Mesendoderm (in vitro differentiated cells): Measurements from ENCODE around the gene CYSRT1.

ENCODE experiments used
- DNase-seq: peaks from one replicate; pipeline ENCODE4 v3.0.0; 2013
- H2AK5ac ChIP-seq: 2 replicates; pipeline ENCODE4 v1.6.1; 2013; ENCODE audit warnings: low read length, inconsistent platforms
- H2BK120ac ChIP-seq: 2 replicates; pipeline ENCODE4 v1.6.1; 2013; ENCODE audit warnings: low read depth, mild to moderate bottlenecking, low read length, moderate library complexity, mixed read lengths
- H2BK15ac ChIP-seq: replicated peaks from 2 replicates; pipeline ENCODE4 v1.6.1; 2013; ENCODE audit warnings: low read depth, mild to moderate bottlenecking, moderate library complexity
- H2BK5ac ChIP-seq: 2 replicates; pipeline ENCODE4 v1.6.1; 2013; ENCODE audit warnings: low read length, inconsistent platforms
- H3K18ac ChIP-seq: 2 replicates; pipeline ENCODE4 v1.6.1; 2013; ENCODE audit warnings: mild to moderate bottlenecking, low read length, mixed read lengths
- H3K23ac ChIP-seq: one replicate; pipeline ENCODE4 v1.6.1; 2013; ENCODE audit warnings: low read length
- H3K27ac ChIP-seq: 2 replicates; pipeline ENCODE4 v1.5.1; 2013; ENCODE audit warnings: low read depth, mild to moderate bottlenecking, inconsistent platforms, low read length, moderate library complexity
- H3K27me3 ChIP-seq: 2 replicates; pipeline ENCODE4 v1.6.1; 2013; ENCODE audit warnings: low read length, control low read depth, mild to moderate bottlenecking, inconsistent platforms; ENCODE audit not compliant: insufficient read depth, poor library complexity
- H3K36me3 ChIP-seq: 2 replicates; pipeline ENCODE4 v1.6.1; 2013; ENCODE audit warnings: low read length, inconsistent platforms; ENCODE audit not compliant: control insufficient read depth, insufficient read depth
- H3K4ac ChIP-seq: one replicate; pipeline ENCODE4 v1.6.1; 2013; ENCODE audit warnings: low read depth, mild to moderate bottlenecking, low read length, moderate library complexity
- H3K4me1 ChIP-seq: 2 replicates; pipeline ENCODE4 v1.6.1; 2013; ENCODE audit warnings: low read depth, low read length, inconsistent platforms; ENCODE audit not compliant: control insufficient read depth
- H3K4me2 ChIP-seq: 2 replicates; pipeline ENCODE4 v1.6.1; 2013; ENCODE audit warnings: low read length
- H3K4me3 ChIP-seq: 2 replicates; pipeline ENCODE4 v1.5.1; 2013; ENCODE audit warnings: mild to moderate bottlenecking, low read length
- H3K56ac ChIP-seq: one replicate; pipeline ENCODE4 v1.6.1; 2013; ENCODE audit warnings: low read length
- H3K79me1 ChIP-seq: 2 replicates; pipeline ENCODE4 v1.6.1; 2013; ENCODE audit warnings: low read length, inconsistent platforms
- H3K79me2 ChIP-seq: 2 replicates; pipeline ENCODE4 v1.6.1; 2013; ENCODE audit warnings: mild to moderate bottlenecking, low read length; ENCODE audit not compliant: control insufficient read depth, insufficient read depth
- H3K9ac ChIP-seq: 2 replicates; pipeline ENCODE4 v1.6.1; 2013; ENCODE audit warnings: low read length, inconsistent platforms
- H4K5ac ChIP-seq: one replicate; pipeline ENCODE4 v1.6.1; 2013; ENCODE audit warnings: low read length
- H4K8ac ChIP-seq: one replicate; pipeline ENCODE4 v1.6.1; 2013; ENCODE audit warnings: low read depth, mild to moderate bottlenecking, control low read depth, low read length, moderate library complexity
- WGBS: extraction: QIAGEN DNeasy Blood & Tissue Kit; methylation state at CpG from one replicate; pipeline ENCODE4 v1.1.7; 2013; ENCODE audit warnings: low lambda C conversion rate, missing lambda C conversion rate; ENCODE audit not compliant: insufficient coverage; ENCODE audit errors: extremely low coverage; 5-methylcytosine and 5-hydroxymethylcytosine counted together

CYSRT1 gene

DNA sequence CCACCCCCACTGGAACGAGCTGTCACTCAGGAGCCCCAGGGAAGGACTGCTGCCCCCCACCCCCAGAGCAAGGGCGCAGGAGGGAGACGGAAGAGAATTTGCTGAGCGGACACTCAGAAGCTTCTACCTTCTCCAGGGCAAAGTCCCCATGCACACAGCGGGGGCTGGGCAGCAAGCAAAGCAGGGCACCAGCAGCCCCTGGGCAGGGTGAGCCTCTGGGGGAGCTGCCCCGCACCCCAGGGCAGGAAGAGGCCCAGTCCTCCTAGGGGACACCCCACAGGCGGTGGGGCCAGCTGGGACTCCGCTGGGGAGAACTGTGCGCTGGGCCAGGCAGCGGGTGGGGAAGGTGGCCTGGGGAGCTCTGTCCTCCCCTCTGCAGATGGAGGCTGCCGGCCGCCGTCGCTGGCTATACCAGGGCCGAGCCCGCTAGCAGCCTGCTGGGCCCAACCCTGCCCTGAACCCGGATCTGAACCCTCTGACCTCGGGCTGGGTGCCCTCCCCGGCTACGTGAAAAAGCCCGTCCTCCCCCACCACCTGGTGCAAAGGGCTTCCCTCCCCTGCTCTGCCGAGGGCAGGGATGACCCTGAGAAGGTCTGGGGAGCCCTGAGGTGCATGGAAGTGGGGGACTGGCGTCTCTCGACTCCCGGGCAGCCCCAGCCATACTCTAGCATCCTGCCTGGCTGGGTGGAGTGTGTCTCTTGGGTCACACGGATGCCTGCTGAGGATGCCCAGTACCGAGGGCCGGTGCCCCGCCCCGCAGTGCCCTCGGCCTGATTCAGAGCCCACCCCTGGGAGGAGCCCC is 5.1 kb downstream of the CYSRT1 start:
- Histone ChIP-seq H3K23ac (no peak overlapping the region), H3K4me2 (no peak overlapping the region), H3K79me2 (no peaks in the 10 kb centered on the region), H3K36me3 (no peaks in the 10 kb centered on the region), H4K8ac (no peak overlapping the region), H3K4me3 (no peak overlapping the region), H2BK15ac (no peak overlapping the region), H3K18ac (no peak overlapping the region), H2BK120ac (no peak overlapping the region), H3K9ac (no peak overlapping the region), H2AK5ac (no peak overlapping the region), H3K4me1 (no peaks in the 10 kb centered on the region), H3K27me3 (no peaks in the 10 kb centered on the region), H3K27ac (no peak overlapping the region), H3K56ac (no peak overlapping the region), H4K5ac (no peak overlapping the region), H2BK5ac (no peak overlapping the region), H3K79me1 (no peaks in the 10 kb centered on the region), H3K4ac (no peak overlapping the region)
- no peak for DNase-seq
- no CpG with 5 or more reads among the region's 31 CpGs for WGBS

DNA sequence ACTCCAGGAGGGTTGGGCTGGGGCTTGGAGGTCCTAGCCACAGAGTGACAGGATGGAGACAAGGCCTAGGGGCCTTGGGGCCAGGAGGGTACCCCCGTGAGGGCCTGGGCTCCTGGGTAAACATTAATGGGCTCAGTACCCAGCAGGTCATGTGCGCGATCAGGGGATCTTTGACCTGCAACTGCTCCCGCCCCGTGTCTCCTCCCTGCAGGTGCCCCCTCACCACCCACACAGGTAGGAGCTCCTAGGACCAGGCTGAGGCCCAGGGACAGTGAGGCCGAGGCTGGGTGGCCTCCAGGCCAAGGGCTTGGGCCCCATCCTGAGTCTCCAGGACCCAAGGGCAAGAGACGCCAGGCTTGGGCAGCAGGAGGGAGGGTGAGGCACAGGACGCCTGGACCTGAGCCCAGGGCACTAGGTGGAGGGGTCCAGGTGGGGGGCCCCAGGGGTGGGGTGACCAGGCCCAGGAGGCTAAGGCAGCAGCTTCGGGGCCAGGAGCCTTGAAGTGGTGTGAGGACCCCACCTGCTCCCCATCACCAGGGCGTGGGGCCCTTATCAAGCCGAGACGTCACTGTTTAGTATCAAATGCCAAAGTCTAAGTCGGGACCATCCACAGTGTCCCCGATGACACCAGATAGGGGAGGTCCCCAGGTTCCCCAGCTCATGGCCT is 5.9 kb downstream of the CYSRT1 start, which contains the start of gene SLC34A3:
SLC34A3 (plus strand) TSS at position 197 of the 667 bp plus-strand sequence. CDS start 802 bp downstream, outside the sequence.
- Histone ChIP-seq H3K4ac (no peak within 1 kb of the TSS), H3K27ac (no peak within 1 kb of the TSS), H2BK120ac (no peak within 1 kb of the TSS), H3K79me1 (no peaks in the 10 kb centered on the region), H3K56ac (no peak within 1 kb of the TSS), H3K4me3 (no peak within 1 kb of the TSS), H3K18ac (no peak within 1 kb of the TSS), H3K27me3 (no peaks in the 10 kb centered on the region), H3K4me2 (no peak within 1 kb of the TSS), H4K5ac (no peak within 1 kb of the TSS), H4K8ac (no peak within 1 kb of the TSS), H2AK5ac (no peak within 1 kb of the TSS), H2BK5ac (no peak within 1 kb of the TSS), H3K36me3 (no peaks in the 10 kb centered on the region), H2BK15ac (no peak within 1 kb of the TSS), H3K9ac (no peak within 1 kb of the TSS), H3K4me1 (no peaks in the 10 kb centered on the region), H3K23ac (no peak within 1 kb of the TSS), H3K79me2 (no peaks in the 10 kb centered on the region)
- DNase-seq = no peak
- WGBS = no CpG with 5 or more reads among the region's 14 CpGs

DNA sequence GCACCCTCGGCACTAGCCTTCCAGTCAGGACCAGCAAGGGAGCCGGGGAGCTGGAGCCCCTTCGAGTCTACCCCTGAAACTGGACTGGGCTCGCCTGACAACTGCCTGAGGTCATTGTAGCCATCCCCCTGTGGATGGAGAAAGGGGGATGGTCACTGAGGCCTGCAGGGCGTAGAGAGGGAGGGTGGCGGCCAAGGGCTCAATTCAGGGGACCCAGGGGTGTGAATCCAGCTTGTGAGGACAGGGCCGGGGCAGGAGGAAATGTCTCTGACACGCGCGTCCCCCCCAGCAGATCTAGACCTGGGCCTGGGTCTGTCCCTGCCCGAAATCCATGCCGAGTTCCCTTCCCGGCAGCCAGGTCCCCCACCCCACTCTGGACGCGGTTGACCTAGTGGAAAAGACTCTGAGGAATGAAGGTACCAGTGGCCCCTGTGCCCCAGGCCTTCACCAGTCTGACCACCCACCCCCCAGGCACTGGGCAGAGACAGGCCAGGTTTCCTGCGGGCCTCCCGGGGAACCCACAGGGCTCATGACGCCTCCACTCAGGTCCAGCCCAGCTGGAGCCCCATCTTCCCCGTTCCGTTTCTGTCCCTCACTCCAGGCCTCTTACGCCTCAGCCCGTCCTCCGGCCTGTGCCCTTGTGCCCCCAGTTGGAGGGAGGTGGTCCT is 6.5 kb downstream of the CYSRT1 start:
- no peak overlapping the region for H2AK5ac ChIP-seq
- no peak overlapping the region for H4K8ac ChIP-seq
- no peak overlapping the region for H3K4ac ChIP-seq
- H2BK15ac ChIP-seq = no peak overlapping the region
- H3K56ac ChIP-seq = no peak overlapping the region
- no peaks in the 10 kb centered on the region for H3K4me1 ChIP-seq
- H3K18ac ChIP-seq = no peak overlapping the region
- H3K79me1 ChIP-seq = no peaks in the 10 kb centered on the region
- no peak overlapping the region for H2BK120ac ChIP-seq
- H3K23ac ChIP-seq = no peak overlapping the region
- no peak for DNase-seq
- H4K5ac ChIP-seq = no peak overlapping the region
- H3K4me3 ChIP-seq = no peak overlapping the region
- H3K4me2 ChIP-seq = no peak overlapping the region
- no peaks in the 10 kb centered on the region for H3K79me2 ChIP-seq
- H3K9ac ChIP-seq = no peak overlapping the region
- no peak overlapping the region for H3K27ac ChIP-seq
- H3K27me3 ChIP-seq = no peaks in the 10 kb centered on the region
- no CpG with 5 or more reads among the region's 23 CpGs for WGBS
- H2BK5ac ChIP-seq = no peak overlapping the region
- no peaks in the 10 kb centered on the region for H3K36me3 ChIP-seq

DNA sequence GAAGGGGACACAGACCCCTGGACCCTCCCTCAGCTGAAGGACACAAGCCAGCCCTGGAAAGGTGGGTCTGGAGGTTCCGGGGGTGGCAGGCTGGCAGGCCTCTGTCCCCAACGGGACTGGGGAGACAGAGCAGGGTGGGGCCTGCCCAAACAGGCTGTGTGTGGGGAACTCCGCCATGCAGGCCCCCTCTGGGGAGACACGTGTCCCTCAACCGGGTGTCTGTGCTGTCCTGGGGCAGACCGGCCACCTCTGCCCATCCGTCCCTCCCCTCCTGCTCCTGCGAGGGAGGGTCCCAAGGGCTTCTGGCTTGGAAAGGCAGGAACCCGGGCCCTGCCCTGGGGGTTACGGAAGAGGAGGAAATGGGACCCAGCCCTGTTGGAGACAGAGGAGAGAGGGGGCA is 7.1 kb downstream of the CYSRT1 start:
- no peak overlapping the region for H2AK5ac ChIP-seq
- H3K56ac ChIP-seq = no peak overlapping the region
- H4K5ac ChIP-seq = no peak overlapping the region
- H3K36me3 ChIP-seq = no peaks in the 10 kb centered on the region
- H3K18ac ChIP-seq = no peak overlapping the region
- H3K4me1 ChIP-seq = peaks cover 2% of the 10 kb centered on the region
- no peak overlapping the region for H2BK5ac ChIP-seq
- no peak overlapping the region for H2BK15ac ChIP-seq
- H4K8ac ChIP-seq = no peak overlapping the region
- H3K4ac ChIP-seq = no peak overlapping the region
- H3K27ac ChIP-seq = no peak overlapping the region
- no peaks in the 10 kb centered on the region for H3K27me3 ChIP-seq
- no peaks in the 10 kb centered on the region for H3K79me1 ChIP-seq
- H3K23ac ChIP-seq = no peak overlapping the region
- H3K4me2 ChIP-seq = no peak overlapping the region
- WGBS = no CpG with 5 or more reads among the region's 10 CpGs
- H3K9ac ChIP-seq = no peak overlapping the region
- no peak overlapping the region for H2BK120ac ChIP-seq
- H3K79me2 ChIP-seq = no peaks in the 10 kb centered on the region
- no peak for DNase-seq
- no peak overlapping the region for H3K4me3 ChIP-seq

DNA sequence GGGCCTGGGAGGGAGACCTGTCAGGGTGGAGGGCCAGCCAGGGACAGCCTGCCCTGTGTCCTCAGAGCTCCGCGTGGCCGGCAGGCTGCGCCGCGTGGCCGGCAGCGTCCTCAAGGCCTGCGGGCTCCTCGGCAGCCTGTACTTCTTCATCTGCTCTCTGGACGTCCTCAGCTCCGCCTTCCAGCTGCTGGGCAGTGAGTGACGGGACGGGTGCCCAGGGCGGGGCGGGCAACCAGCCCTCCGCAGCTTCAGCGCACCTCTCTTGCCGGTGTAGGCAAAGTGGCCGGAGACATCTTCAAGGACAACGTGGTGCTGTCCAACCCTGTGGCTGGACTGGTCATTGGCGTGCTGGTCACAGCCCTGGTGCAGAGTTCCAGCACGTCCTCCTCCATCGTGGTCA is 7.5 kb downstream of the CYSRT1 start:
- H2BK15ac ChIP-seq = no peak overlapping the region
- H2BK120ac ChIP-seq = no peak overlapping the region
- no peak overlapping the region for H3K9ac ChIP-seq
- H3K4me3 ChIP-seq = no peak overlapping the region
- H3K23ac ChIP-seq = no peak overlapping the region
- H3K36me3 ChIP-seq = no peaks in the 10 kb centered on the region
- no peak for DNase-seq
- no peak overlapping the region for H3K18ac ChIP-seq
- H4K8ac ChIP-seq = no peak overlapping the region
- no peak overlapping the region for H2BK5ac ChIP-seq
- H3K56ac ChIP-seq = no peak overlapping the region
- no CpG with 5 or more reads among the region's 24 CpGs for WGBS
- H3K4ac ChIP-seq = no peak overlapping the region
- no peaks in the 10 kb centered on the region for H3K79me1 ChIP-seq
- no peak overlapping the region for H4K5ac ChIP-seq
- H3K79me2 ChIP-seq = no peaks in the 10 kb centered on the region
- H3K27me3 ChIP-seq = no peaks in the 10 kb centered on the region
- no peak overlapping the region for H3K4me2 ChIP-seq
- no peak overlapping the region for H3K27ac ChIP-seq
- peaks cover 2% of the 10 kb centered on the region for H3K4me1 ChIP-seq
- H2AK5ac ChIP-seq = no peak overlapping the region
